GM12878 (cell line): Measurements from ENCODE around the gene TGFBRAP1.

Source experiments
- EZH2 ChIP-seq: IDR thresholded peaks from 2 replicates; pipeline ENCODE4 v1.6.1; 2012; ENCODE audit warnings: low read depth, mild to moderate bottlenecking, control low read depth, inconsistent platforms, low read length, borderline replicate concordance; ENCODE audit not compliant: control insufficient read depth
- HDAC6 ChIP-seq: fragments of 200-600 bp; sonication (generic); IDR thresholded peaks from one replicate; pipeline ENCODE4 v1.8.0; 2017; ENCODE audit warnings: antibody characterized with exemption; ENCODE audit not compliant: unreplicated experiment

GRCh38 chr2:105376789-105377240 lies 47.3 kb upstream of the TGFBRAP1 start:
- TF ChIP-seq HDAC6 (no peak), EZH2 (no peak)
